Hepatocyte (in vitro differentiated cells): ENCODE results near the gene ROBO3. TPM values are rescaled to one million over a fixed set of nuclear protein-coding genes. Genes with fewer than 3 reads are reported as not detected.

Source experiments
- DNase-seq: peaks from one replicate; pipeline ENCODE4 v3.0.0-alpha.2; 2016; ENCODE audit warnings: low spot score
- H2AFZ ChIP-seq: fragments of 200-600 bp; sonication (generic); 2 replicates; pipeline ENCODE4 v1.6.0; 2016; ENCODE audit warnings: antibody characterized with exemption, mild to moderate bottlenecking
- H3K27ac ChIP-seq: fragments of 200-600 bp; sonication (generic); 2 replicates; pipeline ENCODE4 v1.5.1; 2016; ENCODE audit warnings: mild to moderate bottlenecking
- H3K27me3 ChIP-seq: fragments of 200-600 bp; sonication (generic); 2 replicates; pipeline ENCODE4 v1.6.1; 2016
- H3K36me3 ChIP-seq: fragments of 200-600 bp; sonication (generic); replicated peaks from 2 replicates; pipeline ENCODE4 v1.5.1; 2016; ENCODE audit warnings: low read depth; ENCODE audit not compliant: insufficient read depth
- H3K4me1 ChIP-seq: fragments of 200-600 bp; sonication (generic); 2 replicates; pipeline ENCODE4 v1.5.1; 2016; ENCODE audit warnings: mild to moderate bottlenecking, moderate library complexity; ENCODE audit not compliant: insufficient read depth
- H3K4me2 ChIP-seq: fragments of 200-600 bp; sonication (generic); 2 replicates; pipeline ENCODE4 v1.6.0; 2016
- H3K4me3 ChIP-seq: fragments of 200-600 bp; sonication (generic); 2 replicates; pipeline ENCODE4 v1.5.1; 2016; ENCODE audit warnings: mild to moderate bottlenecking
- H3K79me2 ChIP-seq: fragments of 200-600 bp; sonication (generic); 2 replicates; pipeline ENCODE4 v1.6.0; 2017; ENCODE audit warnings: mild to moderate bottlenecking
- H3K9me2 ChIP-seq: fragments of 200-600 bp; sonication (generic); replicated peaks from 2 replicates; pipeline ENCODE4 v1.6.0; 2017; ENCODE audit warnings: mild to moderate bottlenecking; ENCODE audit not compliant: insufficient read depth
- H3K9me3 ChIP-seq: fragments of 200-600 bp; sonication (generic); 2 replicates; pipeline ENCODE4 v1.5.1; 2016; ENCODE audit warnings: low read depth, mild to moderate bottlenecking
- H4K20me1 ChIP-seq: fragments of 200-600 bp; sonication (generic); 2 replicates; pipeline ENCODE4 v1.6.0; 2016; ENCODE audit warnings: mild to moderate bottlenecking; ENCODE audit not compliant: insufficient read depth, poor library complexity, severe bottlenecking
- EZH2 ChIP-seq: fragments of 200-600 bp; sonication (generic); IDR thresholded peaks from 2 replicates; pipeline ENCODE4 v1.6.1; 2016; ENCODE audit warnings: antibody characterized with exemption, mild to moderate bottlenecking, borderline replicate concordance
- EZH2phosphoT487 ChIP-seq: fragments of 200-600 bp; sonication (generic); IDR thresholded peaks from one replicate; pipeline ENCODE4 v1.6.1; 2018; ENCODE audit warnings: antibody characterized with exemption, mild to moderate bottlenecking, low read depth, moderate library complexity; ENCODE audit not compliant: unreplicated experiment, severe bottlenecking
- WGBS: methylation state at CpG from one replicate; pipeline ENCODE4 v1.1.6; 2016; ENCODE audit warnings: low lambda C conversion rate; ENCODE audit errors: missing lambda C conversion rate; 5-methylcytosine and 5-hydroxymethylcytosine counted together
- polyA plus RNA-seq: library from polyadenylated mRNA; unstranded; fragments of >200 nt; fragmentation: Nextera tagmentation; extraction: Ambion mirVana; gene quantifications from 2 replicates; pipeline ENCODE4 v1.2.1, GENCODE V29; 2016
- total RNA-seq: library from RNA; depleted of rRNA; stranded (reverse); fragments of >200 nt; gene quantifications from 2 replicates; pipeline ENCODE4 v1.2.3, GENCODE V29; 2014
- TF ChIP-seq, protein P1 (sequence below): fragments of 200-600 bp; sonication (generic); IDR thresholded peaks from 2 replicates; pipeline ENCODE4 v1.5.1; 2016; ENCODE audit warnings: antibody characterized with exemption, mild to moderate bottlenecking; ENCODE audit not compliant: poor library complexity

Gene ROBO3
- total and polyA plus RNA-seq, 2 experiments from 2014 or later = 3.7 to 10.4 TPM

DNA sequence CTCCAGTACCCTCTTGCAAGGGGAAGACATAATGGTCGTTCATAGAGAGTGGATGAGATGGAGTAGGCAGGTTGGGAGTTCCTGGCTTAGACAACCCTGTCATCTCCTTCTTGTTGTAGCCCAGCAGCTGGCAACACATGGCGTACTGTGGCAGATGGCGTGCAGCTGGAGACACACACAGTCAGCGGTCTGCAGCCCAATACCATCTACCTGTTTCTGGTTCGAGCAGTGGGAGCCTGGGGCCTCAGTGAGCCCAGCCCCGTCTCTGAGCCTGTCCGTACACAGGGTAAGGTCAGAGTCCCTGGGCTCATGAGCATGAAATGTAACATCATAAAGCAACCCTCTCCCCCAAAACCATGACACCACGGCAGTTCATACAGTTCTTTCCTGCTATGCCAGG is 8.7 kb downstream of the ROBO3 start:
- H2AFZ ChIP-seq = no peak overlapping the region
- TF ChIP-seq EZH2 (no peak), EZH2phosphoT487 (no peak)
- TF ChIP-seq, protein P1, sequence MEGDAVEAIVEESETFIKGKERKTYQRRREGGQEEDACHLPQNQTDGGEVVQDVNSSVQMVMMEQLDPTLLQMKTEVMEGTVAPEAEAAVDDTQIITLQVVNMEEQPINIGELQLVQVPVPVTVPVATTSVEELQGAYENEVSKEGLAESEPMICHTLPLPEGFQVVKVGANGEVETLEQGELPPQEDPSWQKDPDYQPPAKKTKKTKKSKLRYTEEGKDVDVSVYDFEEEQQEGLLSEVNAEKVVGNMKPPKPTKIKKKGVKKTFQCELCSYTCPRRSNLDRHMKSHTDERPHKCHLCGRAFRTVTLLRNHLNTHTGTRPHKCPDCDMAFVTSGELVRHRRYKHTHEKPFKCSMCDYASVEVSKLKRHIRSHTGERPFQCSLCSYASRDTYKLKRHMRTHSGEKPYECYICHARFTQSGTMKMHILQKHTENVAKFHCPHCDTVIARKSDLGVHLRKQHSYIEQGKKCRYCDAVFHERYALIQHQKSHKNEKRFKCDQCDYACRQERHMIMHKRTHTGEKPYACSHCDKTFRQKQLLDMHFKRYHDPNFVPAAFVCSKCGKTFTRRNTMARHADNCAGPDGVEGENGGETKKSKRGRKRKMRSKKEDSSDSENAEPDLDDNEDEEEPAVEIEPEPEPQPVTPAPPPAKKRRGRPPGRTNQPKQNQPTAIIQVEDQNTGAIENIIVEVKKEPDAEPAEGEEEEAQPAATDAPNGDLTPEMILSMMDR = no peak
- H3K4me2 ChIP-seq = no peak overlapping the region
- no peaks in the 10 kb centered on the region for H3K4me1 ChIP-seq
- H3K9me2 ChIP-seq = no peaks in the 10 kb centered on the region
- H3K79me2 ChIP-seq = no peaks in the 10 kb centered on the region
- H3K36me3 ChIP-seq = no peaks in the 10 kb centered on the region
- WGBS = 84% methylated on average over 8 of the region's 8 CpGs
- DNase-seq = no peak
- H3K4me3 ChIP-seq = no peak overlapping the region
- peaks cover 58% of the 10 kb centered on the region for H3K27me3 ChIP-seq
- no peak overlapping the region for H3K27ac ChIP-seq
- no peaks in the 10 kb centered on the region for H4K20me1 ChIP-seq
- no peaks in the 10 kb centered on the region for H3K9me3 ChIP-seq

DNA sequence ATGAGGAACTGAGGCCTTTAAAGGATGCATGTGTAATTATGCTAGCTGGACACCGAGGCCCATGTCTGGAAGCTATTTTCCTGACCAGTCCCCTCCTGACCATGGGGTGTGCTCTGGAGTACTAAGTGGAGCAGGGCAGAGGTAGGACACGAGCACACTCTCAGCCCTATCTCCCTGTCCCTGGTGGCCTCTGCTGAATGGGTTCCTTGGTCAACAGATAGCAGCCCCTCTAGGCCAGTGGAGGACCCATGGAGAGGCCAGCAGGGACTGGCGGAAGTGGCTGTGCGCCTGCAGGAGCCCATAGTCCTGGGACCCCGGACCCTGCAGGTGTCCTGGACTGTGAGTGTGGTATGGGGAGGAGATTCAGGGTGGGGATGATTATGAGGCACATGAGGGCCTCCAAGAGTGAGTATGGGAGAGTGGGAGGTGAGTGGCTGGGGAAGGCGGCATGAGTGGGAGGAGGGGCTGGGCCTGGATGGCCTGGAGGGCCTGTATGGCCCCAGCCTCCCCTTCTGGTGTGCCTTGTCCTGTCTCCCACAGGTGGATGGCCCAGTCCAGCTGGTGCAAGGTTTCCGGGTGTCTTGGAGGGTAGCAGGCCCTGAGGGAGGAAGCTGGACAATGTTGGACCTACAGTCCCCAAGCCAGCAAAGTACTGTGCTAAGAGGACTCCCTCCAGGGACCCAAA is 9.5 kb downstream of the ROBO3 start:
- Histone ChIP-seq H2AFZ (no peak overlapping the region), H3K4me1 (no peaks in the 10 kb centered on the region), H3K79me2 (no peaks in the 10 kb centered on the region), H3K9me2 (no peaks in the 10 kb centered on the region), H3K9me3 (no peaks in the 10 kb centered on the region), H3K4me2 (no peak overlapping the region), H4K20me1 (no peaks in the 10 kb centered on the region), H3K27ac (no peak overlapping the region), H3K36me3 (no peaks in the 10 kb centered on the region), H3K4me3 (no peak overlapping the region), H3K27me3 (peaks cover 51% of the 10 kb centered on the region)
- no peak for TF ChIP-seq EZH2phosphoT487
- TF ChIP-seq EZH2 = no peak
- TF ChIP-seq, protein P1 = no peak
- 92% methylated on average over 7 of the region's 7 CpGs for WGBS
- no peak for DNase-seq

DNA sequence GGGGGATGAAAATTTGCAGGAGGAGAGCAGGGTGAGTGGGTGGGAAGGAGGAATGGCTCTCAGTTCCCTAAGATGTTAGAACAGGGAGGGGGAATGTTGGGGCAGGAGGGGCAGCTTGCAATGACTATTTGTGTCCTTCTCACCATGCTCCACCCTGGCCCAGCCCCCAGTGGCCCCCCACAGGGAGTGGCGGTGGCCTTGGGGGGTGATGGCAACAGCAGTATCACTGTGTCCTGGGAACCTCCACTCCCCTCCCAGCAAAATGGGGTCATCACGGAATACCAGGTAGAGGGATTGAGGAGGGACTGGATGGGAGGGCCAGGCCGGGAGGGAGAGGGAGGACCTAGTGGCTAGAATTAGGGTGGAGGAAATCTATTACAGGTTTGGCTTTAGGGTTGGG is 10.2 kb downstream of the ROBO3 start:
- Histone ChIP-seq H3K9me2 (no peaks in the 10 kb centered on the region), H3K27me3 (peaks cover 44% of the 10 kb centered on the region), H3K36me3 (no peaks in the 10 kb centered on the region), H3K27ac (no peak overlapping the region), H3K4me1 (no peaks in the 10 kb centered on the region), H2AFZ (peak overlapping the region; percentile 85), H4K20me1 (no peaks in the 10 kb centered on the region), H3K79me2 (no peaks in the 10 kb centered on the region), H3K4me2 (peak overlapping the region; percentile 98), H3K4me3 (no peak overlapping the region), H3K9me3 (no peaks in the 10 kb centered on the region)
- no peak for DNase-seq
- 43% methylated on average over 3 of the region's 3 CpGs for WGBS
- no peak for TF ChIP-seq EZH2
- TF ChIP-seq, protein P1 = no peak
- TF ChIP-seq EZH2phosphoT487 = no peak
